Subcutaneous adipose tissue (tissue), 4 donors: Measurements from ENCODE around the gene FGF13. TPM values are rescaled to one million over a fixed set of nuclear protein-coding genes. Genes with fewer than 3 reads are reported as not detected.

ENCODE experiments used
- total RNA-seq, 4 donors: library from RNA; depleted of rRNA; stranded (reverse); fragments of >200 nt; gene quantifications; one replicate each; pipeline ENCODE4 v1.1.0, GENCODE V29; 2016
- TF ChIP-seq, protein P1 (sequence below): fragments of 450-650 bp; IDR thresholded peaks from one replicate; pipeline ENCODE4 v1.5.1; 2016; ENCODE audit warnings: low read depth, mild to moderate bottlenecking, control low read depth, antibody characterized with exemption, moderate library complexity

Gene FGF13
- total RNA-seq, 4 donors from 2014 or later: 5.9 to 22.6 (median 11.3) TPM

DNA sequence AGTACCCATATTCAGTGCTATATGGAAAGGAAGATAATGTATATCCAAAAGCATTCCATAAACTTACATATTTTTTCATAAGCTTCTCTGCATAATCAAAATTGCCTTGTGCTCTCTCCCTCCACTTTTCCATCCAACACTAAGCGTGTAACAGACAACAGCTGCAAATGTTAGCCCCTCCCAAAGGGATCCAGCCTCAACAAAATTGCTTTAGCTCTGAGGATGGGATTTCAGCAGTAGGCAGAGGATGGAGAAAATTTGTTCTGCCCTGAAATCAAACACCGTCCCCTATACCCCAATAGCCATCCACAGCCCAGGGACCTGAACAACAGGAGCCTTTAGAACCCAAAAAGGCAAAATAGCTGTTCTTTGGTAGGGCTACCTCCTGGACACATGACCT, 28.8 kb upstream of the FGF13 start:
- TF ChIP-seq, protein P1, sequence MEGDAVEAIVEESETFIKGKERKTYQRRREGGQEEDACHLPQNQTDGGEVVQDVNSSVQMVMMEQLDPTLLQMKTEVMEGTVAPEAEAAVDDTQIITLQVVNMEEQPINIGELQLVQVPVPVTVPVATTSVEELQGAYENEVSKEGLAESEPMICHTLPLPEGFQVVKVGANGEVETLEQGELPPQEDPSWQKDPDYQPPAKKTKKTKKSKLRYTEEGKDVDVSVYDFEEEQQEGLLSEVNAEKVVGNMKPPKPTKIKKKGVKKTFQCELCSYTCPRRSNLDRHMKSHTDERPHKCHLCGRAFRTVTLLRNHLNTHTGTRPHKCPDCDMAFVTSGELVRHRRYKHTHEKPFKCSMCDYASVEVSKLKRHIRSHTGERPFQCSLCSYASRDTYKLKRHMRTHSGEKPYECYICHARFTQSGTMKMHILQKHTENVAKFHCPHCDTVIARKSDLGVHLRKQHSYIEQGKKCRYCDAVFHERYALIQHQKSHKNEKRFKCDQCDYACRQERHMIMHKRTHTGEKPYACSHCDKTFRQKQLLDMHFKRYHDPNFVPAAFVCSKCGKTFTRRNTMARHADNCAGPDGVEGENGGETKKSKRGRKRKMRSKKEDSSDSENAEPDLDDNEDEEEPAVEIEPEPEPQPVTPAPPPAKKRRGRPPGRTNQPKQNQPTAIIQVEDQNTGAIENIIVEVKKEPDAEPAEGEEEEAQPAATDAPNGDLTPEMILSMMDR: no peak

DNA sequence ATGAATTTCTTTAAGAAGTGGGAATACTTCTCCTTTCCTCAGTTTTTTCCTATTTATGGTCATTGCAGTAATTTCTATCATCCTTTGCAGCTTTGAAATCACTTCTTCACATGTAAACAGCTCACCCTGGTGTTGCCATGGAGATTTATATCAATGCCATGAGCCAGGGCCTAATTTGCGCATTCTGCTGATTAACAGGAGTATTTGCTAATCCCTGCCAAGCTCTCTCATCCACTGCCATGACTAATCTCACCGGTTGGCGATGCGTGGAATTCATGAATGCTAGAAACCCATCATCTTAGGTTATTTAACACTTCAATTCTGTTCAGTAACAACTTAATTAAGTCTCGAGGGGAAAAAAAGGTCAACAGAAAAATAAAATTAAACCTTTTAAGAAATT, 11.8 kb upstream of the FGF13 start:
- TF ChIP-seq, protein P1: no peak

DNA sequence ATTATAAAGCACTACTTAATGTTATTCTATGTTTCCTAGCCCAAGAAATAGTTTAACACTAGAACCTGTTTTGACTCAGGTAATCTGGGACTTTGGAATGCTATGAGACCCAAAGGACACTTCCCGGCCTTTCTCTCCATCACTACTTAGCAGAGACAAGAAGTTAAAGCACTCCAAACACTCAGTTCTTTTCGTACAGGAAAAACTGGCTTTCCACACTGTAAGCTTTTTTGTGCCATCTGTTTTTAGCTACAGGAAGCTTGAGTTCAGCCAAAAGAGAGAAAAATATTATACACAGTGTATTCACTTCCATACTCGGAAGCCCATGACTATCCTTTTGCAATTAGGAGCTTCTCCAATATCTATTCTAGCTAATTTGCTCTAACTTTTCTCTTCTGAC, 7.9 kb upstream of the FGF13 start:
- TF ChIP-seq, protein P1: no peak

DNA sequence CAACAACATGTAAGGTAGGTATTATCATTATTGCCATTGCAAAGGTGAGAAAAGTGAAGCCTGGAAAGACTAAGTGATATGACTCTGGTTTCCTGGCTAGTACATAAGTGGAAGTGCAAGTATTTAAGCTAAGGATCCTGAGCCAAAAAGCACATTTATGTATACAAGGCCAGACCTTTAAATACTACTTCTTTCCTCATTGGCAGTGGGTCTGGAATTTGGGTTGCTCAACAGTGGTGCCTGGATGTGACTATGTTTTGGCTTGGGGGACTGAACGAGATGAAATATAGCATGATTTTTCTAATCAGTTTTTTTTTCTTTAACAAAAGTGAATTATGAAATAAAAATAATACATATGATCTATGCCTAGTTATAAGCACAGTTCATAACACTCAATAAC, 7.4 kb upstream of the FGF13 start:
- TF ChIP-seq, protein P1: no peak

DNA sequence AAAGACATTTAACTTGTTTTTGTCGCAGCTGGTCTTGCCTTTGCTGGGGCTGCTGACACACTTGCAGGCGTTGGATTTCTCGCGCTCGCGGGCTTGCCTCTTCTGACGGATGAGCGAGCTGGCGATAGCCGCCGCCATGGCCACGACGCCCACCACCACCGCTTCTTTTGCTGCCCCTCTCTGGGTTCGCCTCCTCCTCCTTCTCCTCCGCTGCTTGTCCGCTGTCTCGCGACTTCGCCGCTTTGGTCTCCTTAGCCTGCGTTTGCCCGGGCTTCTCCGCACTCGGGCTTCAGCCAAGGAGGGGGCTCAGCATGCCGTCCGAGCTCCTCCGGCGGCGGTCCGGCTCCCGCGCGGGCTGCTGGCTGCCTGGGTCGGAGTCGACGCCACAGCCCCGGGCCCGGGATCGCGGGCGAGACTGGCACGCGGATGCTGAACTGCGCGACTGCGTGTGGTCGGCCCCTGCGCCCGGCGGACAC, 613 bp downstream of the FGF13 start:
- TF ChIP-seq, protein P1: no peak

DNA sequence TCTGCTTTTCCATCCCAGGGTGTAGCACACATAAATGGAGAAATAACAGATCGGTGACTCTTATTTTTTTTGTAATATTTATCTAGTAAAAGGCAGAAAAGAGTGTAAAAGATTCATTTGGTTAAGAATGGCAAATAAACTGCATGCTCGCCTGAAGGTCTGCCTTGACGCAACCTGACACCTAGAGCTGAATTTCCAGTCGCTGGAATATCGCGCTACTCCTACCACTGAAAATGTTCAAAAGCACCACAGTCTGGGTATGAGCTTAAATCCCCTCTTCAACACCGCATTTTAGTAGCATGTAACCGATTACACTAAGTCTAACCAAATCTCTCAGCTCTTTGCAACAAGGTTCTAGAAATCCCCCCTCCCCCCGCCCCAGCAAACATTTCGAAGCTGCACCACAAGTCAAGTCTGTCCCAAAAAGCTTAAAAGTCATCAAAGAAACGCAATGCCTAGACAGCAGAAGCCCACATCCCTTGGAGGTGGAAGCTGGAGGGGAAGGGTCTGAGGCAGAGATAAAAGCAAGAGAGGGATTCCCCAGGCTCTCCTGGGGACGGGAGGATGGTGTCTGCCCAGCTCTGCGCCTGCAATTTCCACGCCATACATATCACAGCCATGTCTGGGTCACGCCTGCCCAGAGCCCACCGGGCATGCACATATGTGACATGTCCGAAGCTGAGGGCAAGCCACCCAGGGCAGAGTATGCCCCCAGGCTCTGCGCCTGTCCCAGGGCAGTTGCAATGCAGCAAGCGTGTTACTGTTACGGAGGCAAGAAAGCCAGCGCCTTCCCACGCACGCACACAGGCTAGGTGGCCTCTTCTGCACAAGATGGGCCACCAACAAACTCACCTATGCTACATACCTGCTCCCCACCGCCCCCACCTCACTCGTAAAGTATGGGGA, 1.4 kb downstream of the FGF13 start:
- TF ChIP-seq, protein P1: no peak

DNA sequence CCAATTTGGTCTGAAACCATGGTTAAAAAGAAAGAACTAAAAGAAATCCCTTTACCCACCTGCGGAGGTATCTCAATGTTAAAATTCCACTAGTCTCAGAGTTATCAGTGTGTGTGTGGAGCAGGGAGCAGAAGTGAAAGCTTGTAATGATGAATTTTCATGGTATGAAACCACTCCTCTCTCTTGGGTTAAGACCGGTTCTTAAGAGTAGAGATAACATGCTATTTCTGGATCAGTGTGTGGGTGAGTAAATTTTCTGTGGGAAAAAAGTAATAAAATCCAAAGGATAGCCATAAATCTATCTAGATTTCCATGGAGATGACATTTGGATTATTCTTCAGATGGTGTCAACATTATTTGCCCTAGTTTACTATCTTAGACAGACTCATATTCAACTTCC, 3.2 kb downstream of the FGF13 start:
- TF ChIP-seq, protein P1: no peak
